HAP-1 (cell line): ENCODE measurements around the gene IL31.

Experiments
- DNase-seq, 2 experiments: peaks; one replicate each; pipeline ENCODE4 v3.0.0-alpha.2; 2016 to 2020; ENCODE audit warnings: low spot score in 2 of 2
- H3K27me3 ChIP-seq: fragments of 250-450 bp; sonication (Bioruptor Pico); 2 replicates; pipeline ENCODE4 v1.5.1; 2020; ENCODE audit warnings: low read depth, mild to moderate bottlenecking, moderate library complexity
- H3K36me3 ChIP-seq: fragments of 250-450 bp; sonication (Bioruptor Pico); replicated peaks from 2 replicates; pipeline ENCODE4 v1.5.1; 2020; ENCODE audit warnings: mild to moderate bottlenecking
- H3K4me1 ChIP-seq: fragments of 250-450 bp; sonication (Bioruptor Pico); 2 replicates; pipeline ENCODE4 v1.5.1; 2020; ENCODE audit warnings: mild to moderate bottlenecking
- H3K4me3 ChIP-seq: fragments of 250-450 bp; sonication (Bioruptor Pico); 2 replicates; pipeline ENCODE4 v1.5.1; 2020; ENCODE audit warnings: mild to moderate bottlenecking, moderate library complexity
- H3K9me3 ChIP-seq: fragments of 250-450 bp; sonication (Bioruptor Pico); 2 replicates; pipeline ENCODE4 v1.5.1; 2020; ENCODE audit warnings: mild to moderate bottlenecking, moderate library complexity
- in situ Hi-C: fragments of 300-500 bp; cut with MboI; formaldehyde crosslinking; loops from 3 replicates; pipeline ENCODE4 v1.14.3; 2020; ENCODE audit warnings: low sequenced_read_pairs, inconsistent platforms, mixed read lengths

The IL31 gene

DNA sequence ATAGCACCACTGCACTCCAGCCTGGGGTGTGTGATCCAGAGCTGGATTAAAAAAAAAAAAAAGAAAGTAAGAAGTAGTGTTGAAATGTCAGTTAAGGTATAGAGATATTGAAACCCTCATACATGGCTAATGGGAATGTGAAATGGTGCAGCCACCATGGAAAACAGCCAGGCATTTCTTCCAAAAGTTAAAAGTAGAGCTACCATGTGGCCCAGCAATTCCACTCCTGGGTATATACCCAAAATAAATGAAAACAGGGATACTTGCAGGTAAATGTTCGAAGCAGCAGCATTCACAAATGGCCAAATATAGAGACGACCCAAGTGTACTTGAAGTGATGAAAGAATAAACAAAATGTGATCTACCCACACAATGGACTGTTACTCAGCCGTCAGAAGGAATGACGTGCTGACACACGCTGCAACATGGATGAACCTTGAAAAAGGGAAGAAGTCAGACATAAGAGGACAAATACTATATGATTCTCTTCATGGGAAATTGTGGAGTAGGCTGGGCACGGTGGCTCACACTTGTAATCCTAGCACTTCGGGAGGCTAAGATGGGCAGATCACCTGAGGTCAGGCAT lies 15.2 kb downstream of the IL31 start:
- Histone ChIP-seq H3K27me3 (no peaks in the 10 kb centered on the region), H3K9me3 (no peaks in the 10 kb centered on the region), H3K4me3 (no peak overlapping the region), H3K36me3 (no peaks in the 10 kb centered on the region), H3K4me1 (no peaks in the 10 kb centered on the region)
- in situ Hi-C loops, result no loop called here
- no peak for DNase-seq

DNA sequence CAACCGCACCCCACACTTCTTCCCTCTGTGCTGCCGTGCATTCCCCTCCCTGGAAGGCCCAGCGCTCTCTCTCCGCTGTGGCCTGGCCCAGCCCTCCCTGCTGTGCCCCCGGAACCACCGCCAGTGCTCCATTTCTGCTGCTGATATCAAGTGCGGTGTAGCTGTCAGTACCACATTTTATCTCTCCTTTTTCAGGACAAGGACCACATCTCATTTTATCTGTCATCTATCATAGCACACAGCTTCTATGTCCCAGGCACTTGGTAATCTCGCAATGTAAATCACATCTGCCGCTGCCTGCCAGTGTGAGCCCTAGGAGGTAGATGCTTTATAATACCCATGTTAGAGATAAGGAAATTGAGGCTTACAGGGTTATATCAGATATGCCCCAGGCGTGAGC lies 18.3 kb downstream of the IL31 start:
- no peaks in the 10 kb centered on the region for H3K27me3 ChIP-seq
- H3K9me3 ChIP-seq, result no peaks in the 10 kb centered on the region
- H3K36me3 ChIP-seq, result no peaks in the 10 kb centered on the region
- no peak for DNase-seq
- no peak overlapping the region for H3K4me3 ChIP-seq
- in situ Hi-C loops, result no loop called here
- H3K4me1 ChIP-seq, result no peaks in the 10 kb centered on the region

DNA sequence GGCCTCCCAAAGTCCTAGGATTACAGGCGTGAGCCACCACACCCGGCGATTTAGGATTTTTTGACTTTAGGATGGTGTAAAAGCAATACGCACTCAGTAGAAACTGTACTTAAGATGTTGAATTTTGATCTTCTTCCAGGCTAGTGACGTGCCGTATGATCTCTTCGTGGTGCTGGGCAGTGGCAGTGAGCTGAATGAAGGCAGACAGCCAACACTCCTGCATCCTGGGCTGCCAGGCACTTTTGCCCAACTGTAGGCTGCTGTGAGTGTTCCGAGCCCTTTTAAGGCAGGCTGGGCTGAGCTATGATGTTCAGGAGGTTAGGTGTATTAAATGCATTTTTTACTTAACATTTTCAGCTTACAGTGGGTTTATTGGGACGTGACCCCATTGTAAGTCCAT lies 21.3 kb downstream of the IL31 start:
- H3K4me3 ChIP-seq, result no peak overlapping the region
- no peaks in the 10 kb centered on the region for H3K4me1 ChIP-seq
- H3K27me3 ChIP-seq, result no peaks in the 10 kb centered on the region
- DNase-seq, result no peak
- no peaks in the 10 kb centered on the region for H3K9me3 ChIP-seq
- in situ Hi-C loops, result no loop called here
- H3K36me3 ChIP-seq, result no peaks in the 10 kb centered on the region

DNA sequence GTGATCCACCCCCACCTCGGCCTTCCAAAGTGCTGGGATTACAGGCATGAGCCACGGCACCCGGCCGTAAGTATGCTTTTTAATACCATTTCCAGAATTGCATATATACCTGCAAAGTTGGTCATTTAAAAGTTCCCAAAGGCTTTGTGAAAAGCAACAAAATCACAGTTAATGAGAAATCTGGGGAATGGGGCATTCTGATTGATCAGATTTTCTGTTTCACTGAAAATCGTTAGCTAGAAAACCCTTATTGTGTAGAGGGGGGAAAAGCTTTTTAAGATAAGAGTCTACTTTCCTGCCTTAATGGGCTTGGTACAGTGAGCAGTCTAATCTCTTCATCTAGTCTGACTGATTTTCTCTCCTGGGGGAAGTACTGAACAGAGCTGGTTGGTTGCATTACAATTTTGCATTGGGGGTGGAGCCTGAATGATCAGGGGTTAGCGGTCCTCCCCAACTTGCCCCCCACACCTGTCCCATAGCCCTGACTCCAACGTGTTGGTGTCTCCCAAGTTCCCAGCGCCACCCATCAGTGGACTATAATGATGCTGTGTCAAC lies 23.8 kb downstream of the IL31 start:
- H3K9me3 ChIP-seq, result no peaks in the 10 kb centered on the region
- H3K27me3 ChIP-seq, result no peaks in the 10 kb centered on the region
- in situ Hi-C loops, result no loop called here
- H3K4me3 ChIP-seq, result no peak overlapping the region
- no peaks in the 10 kb centered on the region for H3K36me3 ChIP-seq
- DNase-seq, result no peak
- H3K4me1 ChIP-seq, result no peaks in the 10 kb centered on the region

DNA sequence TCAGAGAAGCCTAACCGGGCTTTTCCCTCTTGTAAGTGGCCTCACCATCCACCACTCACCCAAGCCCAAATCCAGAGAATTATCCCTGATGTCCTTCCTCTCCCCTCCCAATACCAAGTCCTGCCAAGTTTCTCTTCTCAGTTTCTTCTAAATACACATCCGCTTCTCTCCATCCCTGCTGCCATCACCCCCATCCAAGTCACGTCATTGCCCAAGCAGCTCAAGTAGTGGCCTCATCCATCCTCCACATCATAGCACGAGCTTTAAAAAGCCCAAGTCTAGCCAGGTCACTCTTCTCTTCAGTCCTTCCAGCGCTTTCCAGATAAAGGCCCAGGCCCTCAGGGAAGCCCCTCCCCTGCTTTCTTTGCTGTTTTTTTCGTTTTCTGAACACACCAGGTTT lies 25.4 kb downstream of the IL31 start:
- no peak overlapping the region for H3K4me3 ChIP-seq
- in situ Hi-C loops, result no loop called here
- no peaks in the 10 kb centered on the region for H3K9me3 ChIP-seq
- no peak for DNase-seq
- H3K36me3 ChIP-seq, result peaks cover 3% of the 10 kb centered on the region; the same call in 1 of the 2 replicates
- no peaks in the 10 kb centered on the region for H3K27me3 ChIP-seq
- H3K4me1 ChIP-seq, result no peaks in the 10 kb centered on the region

DNA sequence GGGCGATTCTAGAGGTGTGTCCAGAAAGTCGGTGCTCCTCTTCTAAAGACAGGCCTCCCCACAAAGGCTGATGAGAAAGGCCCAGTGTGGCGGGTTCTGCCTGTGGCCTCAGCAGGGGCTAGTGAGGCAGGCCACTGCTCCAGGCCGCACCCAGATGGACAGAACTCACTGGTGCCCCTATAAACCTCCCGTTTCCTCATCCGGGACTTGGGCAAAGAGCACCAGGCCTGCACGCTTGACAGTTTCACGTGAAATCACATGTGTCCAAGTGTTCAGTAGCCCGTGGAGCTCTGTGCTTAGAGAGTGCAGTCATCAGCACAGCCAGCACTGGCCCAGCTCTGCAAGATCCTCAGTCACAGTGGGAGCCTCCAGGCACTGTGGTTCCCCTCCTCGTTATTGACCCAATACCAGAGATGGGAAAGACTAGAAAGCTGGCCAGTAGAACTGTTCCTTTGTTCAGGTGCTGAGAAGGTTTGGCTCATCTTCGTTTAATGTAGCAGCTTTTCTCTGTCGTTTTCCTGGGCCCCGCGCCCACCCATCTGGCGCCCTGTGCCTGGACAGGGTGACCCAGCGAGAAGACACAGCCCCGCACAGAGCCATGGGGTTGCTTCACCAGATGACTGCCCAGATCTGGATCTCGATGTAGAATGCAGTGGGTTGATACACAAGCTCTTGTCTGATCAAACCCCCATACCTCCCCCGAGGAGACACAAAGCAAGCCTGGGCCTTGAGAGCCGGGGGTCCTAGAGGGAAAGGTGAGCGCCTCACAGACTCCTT lies 26.3 kb downstream of the IL31 start:
- Histone ChIP-seq H3K4me3 (no peak overlapping the region), H3K27me3 (no peaks in the 10 kb centered on the region), H3K9me3 (no peaks in the 10 kb centered on the region), H3K4me1 (no peaks in the 10 kb centered on the region), H3K36me3 (peaks cover 6% of the 10 kb centered on the region)
- no peak for DNase-seq
- in situ Hi-C loops, result no loop called here

DNA sequence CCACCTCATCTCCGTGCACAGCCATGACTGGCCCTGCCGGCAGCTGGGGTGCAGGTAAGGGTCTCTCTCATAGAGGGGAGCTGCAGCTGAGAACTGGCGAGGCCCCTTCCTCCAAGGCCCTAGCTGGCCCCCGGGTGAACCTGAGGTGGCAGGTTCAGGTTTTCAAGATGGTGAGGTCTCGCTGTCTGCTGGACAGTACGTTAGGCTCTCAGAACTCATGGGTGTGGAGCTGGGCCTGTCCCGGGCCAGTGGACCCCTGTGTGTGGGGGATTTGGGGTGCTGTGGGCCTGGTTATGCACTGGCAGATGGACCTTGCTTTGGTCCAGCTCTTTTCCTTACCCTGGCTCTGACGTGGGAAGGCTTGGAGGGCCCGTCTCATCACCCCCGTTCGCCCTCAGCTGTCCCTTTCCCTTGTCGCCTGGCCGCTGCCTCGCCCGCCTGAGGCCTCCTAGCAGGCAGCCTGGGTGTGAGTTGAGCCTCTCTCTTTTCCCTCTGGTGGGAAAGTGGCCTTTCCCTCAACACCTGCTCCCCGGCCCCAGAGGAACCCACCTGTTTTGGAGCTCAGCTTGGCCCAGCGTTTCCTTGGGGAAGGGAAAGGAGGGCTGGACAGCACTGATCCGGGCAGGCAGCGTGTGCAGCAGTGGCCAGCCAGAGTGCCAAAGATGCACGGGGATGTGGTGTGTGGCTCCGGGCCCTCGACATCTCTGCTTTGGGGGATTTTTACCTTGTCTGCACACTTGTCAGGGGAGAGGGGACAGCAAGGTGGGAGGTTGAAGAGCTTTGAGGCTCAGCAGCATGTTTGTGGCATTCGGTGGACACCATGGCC lies 28.3 kb downstream of the IL31 start:
- Histone ChIP-seq H3K4me1 (no peaks in the 10 kb centered on the region), H3K9me3 (no peaks in the 10 kb centered on the region), H3K36me3 (peaks cover 22% of the 10 kb centered on the region), H3K27me3 (no peaks in the 10 kb centered on the region), H3K4me3 (no peak overlapping the region)
- in situ Hi-C loops, result no loop called here
- no peak for DNase-seq

DNA sequence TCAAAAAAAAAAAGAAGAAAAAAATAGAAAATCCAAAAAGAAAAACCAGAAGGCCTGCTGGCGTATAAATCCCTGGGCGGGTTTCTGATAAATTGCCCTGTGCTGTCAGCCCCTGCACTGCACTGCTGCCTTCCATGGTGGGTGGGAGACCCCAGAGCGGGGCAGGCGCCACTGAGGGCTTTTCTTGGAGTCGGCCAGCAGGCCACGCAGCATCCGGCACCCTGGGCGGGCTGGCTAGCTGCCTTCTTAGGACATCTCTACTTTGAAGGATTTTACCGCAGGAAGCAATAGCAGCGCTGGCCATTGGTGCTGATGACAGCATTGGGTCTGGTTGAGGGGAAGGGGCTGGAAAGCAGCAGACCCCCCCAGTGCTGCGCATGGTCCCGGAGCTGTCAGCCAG lies 29.1 kb downstream of the IL31 start:
- no peaks in the 10 kb centered on the region for H3K27me3 ChIP-seq
- in situ Hi-C loops, result no loop called here
- H3K4me3 ChIP-seq, result no peak overlapping the region
- peaks cover 22% of the 10 kb centered on the region for H3K36me3 ChIP-seq
- no peaks in the 10 kb centered on the region for H3K4me1 ChIP-seq
- no peak for DNase-seq
- H3K9me3 ChIP-seq, result no peaks in the 10 kb centered on the region

DNA sequence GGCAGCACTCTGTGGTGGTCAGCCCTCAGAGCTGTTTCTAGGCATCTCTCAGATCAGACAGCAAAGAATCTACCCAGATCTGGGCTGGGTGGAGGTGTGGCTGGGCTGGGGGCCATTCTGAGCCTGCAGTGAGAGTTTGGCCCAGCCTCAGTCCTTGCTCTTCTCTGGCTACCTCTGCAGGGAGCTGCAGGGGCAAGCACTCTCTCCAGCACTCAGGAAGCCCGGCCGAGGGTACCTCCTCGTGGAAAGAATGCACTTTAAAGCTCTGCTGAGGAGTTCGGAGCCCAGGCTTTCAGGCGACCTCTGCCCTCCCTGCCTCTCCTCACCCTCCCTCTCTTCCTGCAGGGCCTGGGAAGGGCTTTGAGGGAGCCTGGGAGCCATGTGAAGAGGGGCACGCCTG lies 31.2 kb downstream of the IL31 start:
- no peaks in the 10 kb centered on the region for H3K9me3 ChIP-seq
- H3K4me1 ChIP-seq, result no peaks in the 10 kb centered on the region
- DNase-seq, result no peak
- in situ Hi-C loops, result no loop called here
- H3K36me3 ChIP-seq, result peaks cover 22% of the 10 kb centered on the region
- H3K4me3 ChIP-seq, result no peak overlapping the region
- no peaks in the 10 kb centered on the region for H3K27me3 ChIP-seq

DNA sequence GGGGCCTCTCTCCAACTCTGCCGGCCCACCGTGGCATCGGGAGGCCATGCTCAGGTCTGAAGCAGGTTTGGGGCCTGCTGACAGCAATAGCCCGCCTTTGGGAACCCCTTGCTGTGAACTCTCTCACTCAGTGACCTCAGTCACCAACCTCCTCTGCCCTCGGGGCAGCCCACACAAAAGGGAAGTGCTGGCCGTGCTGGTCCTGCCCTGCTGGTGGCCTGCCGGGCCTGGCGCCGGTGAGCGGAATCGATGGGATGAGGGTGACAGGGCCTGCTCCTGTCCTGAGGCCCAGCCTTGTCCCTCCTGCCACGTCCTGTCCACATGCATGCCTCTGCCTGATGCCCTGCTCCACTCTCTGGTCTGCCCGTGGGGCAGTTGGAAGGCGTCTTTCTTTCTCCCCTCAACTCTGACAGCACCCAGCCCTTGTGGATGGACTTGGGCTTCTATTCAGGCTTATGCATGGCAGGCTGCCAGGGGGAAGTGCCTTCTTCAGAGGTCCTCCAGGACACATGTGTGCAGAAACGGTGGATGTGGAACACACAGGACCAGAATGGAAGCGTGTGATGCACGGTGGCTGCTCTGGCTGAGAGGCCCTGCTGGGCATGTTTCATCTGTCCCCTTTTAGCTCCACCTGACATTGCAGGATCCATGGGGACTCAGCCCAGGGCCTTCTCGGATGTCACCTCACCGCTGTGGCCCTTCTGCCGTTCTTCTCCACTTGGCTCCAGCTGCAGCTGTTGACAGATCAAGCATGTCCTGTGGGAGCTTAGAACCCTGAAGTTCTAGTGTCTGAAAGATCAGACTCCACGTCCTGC lies 31.9 kb downstream of the IL31 start:
- in situ Hi-C loops, result no loop called here
- no peak for DNase-seq
- no peaks in the 10 kb centered on the region for H3K9me3 ChIP-seq
- H3K4me1 ChIP-seq, result no peaks in the 10 kb centered on the region
- H3K27me3 ChIP-seq, result no peaks in the 10 kb centered on the region
- H3K36me3 ChIP-seq, result peaks cover 22% of the 10 kb centered on the region
- H3K4me3 ChIP-seq, result no peak overlapping the region

DNA sequence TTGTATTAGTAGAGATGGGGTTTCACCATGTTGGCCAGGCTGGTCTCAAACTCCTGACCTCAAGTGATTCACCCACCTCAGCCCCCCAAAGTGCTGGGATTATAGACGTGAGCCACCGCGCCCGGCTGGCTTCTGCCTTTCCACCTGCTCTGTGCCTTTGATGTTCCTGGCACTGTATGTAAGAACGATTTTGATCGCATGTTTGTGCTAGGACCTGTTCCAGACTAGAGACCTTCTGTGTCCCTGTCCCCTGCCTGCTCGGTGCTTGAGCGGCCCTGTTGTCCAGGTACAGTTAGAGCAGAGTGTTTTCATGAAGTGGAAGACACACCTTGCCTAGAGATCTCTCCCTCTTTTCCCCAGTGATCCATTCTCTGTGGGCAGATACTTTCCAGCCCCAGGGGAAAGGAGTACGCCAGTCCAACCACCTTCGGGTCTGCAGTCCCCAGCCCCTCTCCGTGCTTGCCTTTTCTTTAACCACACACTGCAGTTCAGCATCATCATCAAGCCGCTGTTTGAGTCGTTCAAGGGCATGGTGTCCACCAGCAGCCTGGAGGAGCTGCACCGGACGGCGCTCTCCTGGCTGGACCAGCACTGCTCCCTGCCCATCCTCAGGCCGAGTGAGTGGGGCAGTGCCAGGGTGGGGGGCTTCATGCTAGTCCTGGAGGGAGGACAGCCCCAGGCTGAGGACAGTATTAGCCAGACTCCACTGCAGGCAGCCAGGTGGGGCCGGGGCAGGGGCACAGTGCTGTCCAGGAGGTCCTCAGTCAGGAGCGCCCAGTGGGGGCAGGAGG lies 33.4 kb downstream of the IL31 start:
- Histone ChIP-seq H3K9me3 (no peaks in the 10 kb centered on the region), H3K4me3 (no peak overlapping the region), H3K27me3 (no peaks in the 10 kb centered on the region), H3K4me1 (no peaks in the 10 kb centered on the region), H3K36me3 (peaks cover 22% of the 10 kb centered on the region)
- in situ Hi-C loops, result no loop called here
- DNase-seq, result no peak

DNA sequence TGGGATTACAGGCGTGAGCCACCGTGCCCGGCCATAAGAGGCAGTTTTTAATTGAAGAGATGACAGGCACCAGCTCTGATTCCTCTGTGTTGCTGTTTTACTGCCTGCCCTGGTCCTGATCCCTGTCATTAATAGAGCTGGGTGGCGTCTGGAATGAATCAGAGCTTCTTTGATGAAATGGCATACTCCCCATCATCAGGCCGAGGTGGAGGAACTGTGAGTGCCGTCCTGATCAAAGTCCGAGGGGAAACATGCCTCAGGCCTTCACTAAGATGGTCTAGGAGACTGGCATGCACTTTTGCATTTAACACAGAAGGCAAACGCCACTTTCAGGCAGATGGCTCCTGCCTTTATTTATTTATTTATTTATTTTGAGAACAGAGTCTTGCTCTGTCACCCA lies 34.1 kb downstream of the IL31 start:
- Histone ChIP-seq H3K36me3 (peaks cover 29% of the 10 kb centered on the region), H3K9me3 (no peaks in the 10 kb centered on the region), H3K27me3 (no peaks in the 10 kb centered on the region), H3K4me3 (no peak overlapping the region), H3K4me1 (no peaks in the 10 kb centered on the region)
- in situ Hi-C loops, result no loop called here
- DNase-seq, result no peak

DNA sequence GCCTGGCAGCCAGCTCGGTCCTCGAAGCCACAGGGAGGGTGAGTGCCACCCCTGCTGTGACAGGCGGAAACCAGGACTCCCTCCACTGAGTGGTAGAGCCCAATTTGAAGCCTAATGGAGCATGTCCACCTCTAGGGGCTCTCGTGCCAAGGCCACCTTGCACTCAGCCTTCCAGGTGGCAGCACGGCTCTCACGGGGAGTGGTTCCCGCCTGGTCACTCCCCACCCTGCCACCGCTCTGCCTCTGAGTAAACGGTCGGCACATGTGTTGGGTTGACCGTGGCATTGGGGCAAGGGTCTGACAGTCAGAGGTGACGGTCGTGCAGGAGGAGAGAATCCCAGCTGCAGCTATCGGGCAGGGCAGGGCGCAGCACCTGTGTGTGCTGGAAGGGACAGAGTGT lies 34.8 kb downstream of the IL31 start:
- no peaks in the 10 kb centered on the region for H3K27me3 ChIP-seq
- in situ Hi-C loops, result no loop called here

More for the DNA sequence above, 34.8 kb downstream of the IL31 start:
- no peak for DNase-seq
- peaks cover 30% of the 10 kb centered on the region for H3K36me3 ChIP-seq
- no peak overlapping the region for H3K4me3 ChIP-seq
- no peaks in the 10 kb centered on the region for H3K9me3 ChIP-seq
- H3K4me1 ChIP-seq, result no peaks in the 10 kb centered on the region
